Activated CD8-positive, alpha-beta T cell treated with anti-CD3 and anti-CD28 coated beads for 36 hours (primary cell): ENCODE data around the gene CAMTA1. TPM values are rescaled to one million over a fixed set of nuclear protein-coding genes. Genes with fewer than 3 reads are reported as not detected.
"Not testable (repeated sequence)": the region's sequence is repeated elsewhere in the genome, so short reads cannot be mapped to it uniquely, and the experiment has no call there.

Source experiments
- ATAC-seq: fragments of 200-7000 bp; cut with Tn5 transposase; one replicate; pipeline ENCODE4 v1.10.0; 2021; ENCODE audit warnings: mild to moderate bottlenecking, moderate library complexity
- CTCF ChIA-PET: fragments of 350-600 bp; sonication (Branson Sonifier 250); formaldehyde crosslinking; loops from one replicate; lab custom pipeline; 2021; ENCODE audit warnings: antibody characterized with exemption; lab: Charles Lee
- POLR2A ChIA-PET: fragments of 350-600 bp; sonication (Branson Sonifier 250); formaldehyde crosslinking; loops from one replicate; lab custom pipeline; 2021; ENCODE audit warnings: antibody characterized with exemption; lab: Charles Lee
- DNase-seq: peaks from one replicate; pipeline ENCODE4 v3.0.0-alpha.2; 2020
- H3K27ac Mint-ChIP-seq: one replicate; pipeline ENCODE4 v1.8.0; 2021; ENCODE audit warnings: mild to moderate bottlenecking, mixed read lengths
- H3K27me3 Mint-ChIP-seq: one replicate; pipeline ENCODE4 v1.8.0; 2021; ENCODE audit warnings: mixed read lengths
- H3K36me3 Mint-ChIP-seq: one replicate; pipeline ENCODE4 v1.8.0; 2021; ENCODE audit warnings: low read depth, mixed read lengths
- H3K4me1 Mint-ChIP-seq: one replicate; pipeline ENCODE4 v1.8.0; 2021; ENCODE audit warnings: low read depth, mixed read lengths
- H3K4me3 Mint-ChIP-seq: one replicate; pipeline ENCODE4 v1.8.0; 2021; ENCODE audit warnings: mild to moderate bottlenecking, moderate library complexity, mixed read lengths
- H3K9me3 Mint-ChIP-seq: one replicate; pipeline ENCODE4 v1.8.0; 2021; ENCODE audit warnings: mixed read lengths
- CTCF ChIP-seq: fragments of 200-600 bp; IDR thresholded peaks from one replicate; pipeline ENCODE4 v1.8.0; 2022; ENCODE audit warnings: antibody characterized with exemption, mild to moderate bottlenecking
- intact Hi-C: fragments of 100-400 bp; cut with micrococcal nuclease; formaldehyde crosslinking; loops from one replicate; pipeline ENCODE4 v1.10.0; 2022
- total RNA-seq, 2 experiments: library from RNA; stranded (reverse); gene quantifications; one replicate each; pipeline ENCODE4 v1.2.3, GENCODE V29; 2021

Gene CAMTA1
- total RNA-seq, 2 experiments from 2014 or later: 67.7 to 70.9 TPM

GRCh38 chr1:7786795-7787194 lies 1001.5 kb downstream of the CAMTA1 start:
- TF ChIP-seq CTCF: no peak
- peaks cover 16% of the 10 kb centered on the region for H3K9me3 Mint-ChIP-seq
- no peak overlapping the region for H3K4me3 Mint-ChIP-seq
- no peak overlapping the region for H3K27ac Mint-ChIP-seq
- DNase-seq: no peak
- CTCF ChIA-PET: interaction anchor here (0.7 to 1.7 kb wide), 5 partner anchors 12 to 119 kb away, joined by 3 to 5 read pairs (median 4); no protein-coding TSS in a partner anchor
- intact Hi-C loops: no loop called here
- POLR2A ChIA-PET: no interaction called here
- no peak for ATAC-seq
- H3K36me3 Mint-ChIP-seq: peaks cover 31% of the 10 kb centered on the region
- H3K4me1 Mint-ChIP-seq: peaks cover 18% of the 10 kb centered on the region
- no peaks in the 10 kb centered on the region for H3K27me3 Mint-ChIP-seq

- intact Hi-C loops: no loop called here
- DNase-seq: no peak
- no peak for ATAC-seq
These were observed 1004.6 kb downstream of the CAMTA1 start for GRCh38 chr1:7789828-7790227.

GRCh38 chr1:7791027-7791426 lies 1005.8 kb downstream of the CAMTA1 start:
- peaks cover 16% of the 10 kb centered on the region for H3K9me3 Mint-ChIP-seq
- DNase-seq, intact Hi-C loops, H3K4me3 Mint-ChIP-seq, H3K27me3 Mint-ChIP-seq, POLR2A ChIA-PET, ATAC-seq, CTCF ChIA-PET, H3K27ac Mint-ChIP-seq, H3K4me1 Mint-ChIP-seq: not testable (repeated sequence)
- H3K36me3 Mint-ChIP-seq: peaks cover 31% of the 10 kb centered on the region

More at GRCh38 chr1:7789828-7790227, 1004.6 kb downstream of the CAMTA1 start:
- POLR2A ChIA-PET: no interaction called here
- Mint-ChIP-seq H3K9me3 (peaks cover 16% of the 10 kb centered on the region), H3K27me3 (no peaks in the 10 kb centered on the region), H3K27ac (no peak overlapping the region), H3K4me1 (peaks cover 3% of the 10 kb centered on the region), H3K4me3 (no peak overlapping the region), H3K36me3 (peaks cover 36% of the 10 kb centered on the region)
- TF ChIP-seq CTCF: no peak
- CTCF ChIA-PET: interaction anchor here (1.4 kb wide), 1 partner anchor 122 kb away, joined by 4 read pairs; no protein-coding TSS in a partner anchor

GRCh38 chr1:7795406-7795805 lies 1010.2 kb downstream of the CAMTA1 start:
- no peak for ATAC-seq
- intact Hi-C loops: no loop called here
- Mint-ChIP-seq H3K4me3 (no peak overlapping the region), H3K36me3 (peaks cover 19% of the 10 kb centered on the region), H3K9me3 (peaks cover 9% of the 10 kb centered on the region), H3K27me3 (no peaks in the 10 kb centered on the region), H3K4me1 (no peaks in the 10 kb centered on the region), H3K27ac (no peak overlapping the region)
- ChIA-PET POLR2A (interaction anchor here (1.0 kb wide), 1 partner anchor 147 kb away, joined by 3 read pairs; no protein-coding TSS in a partner anchor), CTCF (interaction anchor here (1.3 kb wide), 1 partner anchor 220 kb away, joined by 3 read pairs; no protein-coding TSS in a partner anchor)
- no peak for TF ChIP-seq CTCF
- no peak for DNase-seq

GRCh38 chr1:7805460-7805859 lies 1020.2 kb downstream of the CAMTA1 start:
- H3K4me1 Mint-ChIP-seq: no peaks in the 10 kb centered on the region
- intact Hi-C loops: no loop called here
- H3K4me3 Mint-ChIP-seq: no peak overlapping the region
- no peaks in the 10 kb centered on the region for H3K9me3 Mint-ChIP-seq
- TF ChIP-seq CTCF: no peak
- H3K27me3 Mint-ChIP-seq: no peaks in the 10 kb centered on the region
- H3K36me3 Mint-ChIP-seq: peaks cover 2% of the 10 kb centered on the region
- ATAC-seq (no peak), DNase-seq (no peak)
- no peak overlapping the region for H3K27ac Mint-ChIP-seq
- ChIA-PET POLR2A (no interaction called here), CTCF (interaction anchor here (1.8 kb wide), 1 partner anchor 13 kb away, joined by 4 read pairs; no protein-coding TSS in a partner anchor)
